ENCODE data around the gene KCNK3.

Gene KCNK3

DNA sequence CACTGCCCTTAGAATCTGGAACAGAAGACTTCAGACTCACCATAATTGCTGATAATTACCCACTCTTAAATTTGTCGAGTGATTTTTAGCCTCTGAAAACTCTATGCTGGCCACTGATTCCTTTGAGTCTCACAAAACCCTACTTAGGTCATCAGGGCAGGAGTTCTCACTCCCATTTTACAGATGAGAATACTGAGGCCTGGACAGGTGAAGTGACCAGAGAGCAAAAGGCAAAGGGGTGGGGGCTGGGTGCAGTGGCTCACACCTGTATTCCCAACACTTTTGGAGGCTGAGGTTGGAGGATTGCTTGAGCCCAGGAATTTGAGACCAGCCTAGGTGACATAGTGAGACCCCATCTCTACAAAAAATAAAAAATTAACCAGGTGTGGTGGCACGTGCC lies 36.8 kb downstream of the KCNK3 start:
- Histone ChIP-seq H3K9ac (ENCODE audit: low read length) (no peak overlapping the region), H3K4me3 (ENCODE audit: low read length) (no peak overlapping the region), H3K9me3 (ENCODE audit: control insufficient read depth, low read depth, low read length) (no peaks in the 10 kb centered on the region), H3K4me1 (ENCODE audit: control insufficient read depth, low read depth, low read length) (no peaks in the 10 kb centered on the region), H3K36me3 (ENCODE audit: control insufficient read depth, low read depth, low read length) (no peaks in the 10 kb centered on the region), H3K27me3 (ENCODE audit: control insufficient read depth, insufficient read depth, low read length) (no peaks in the 10 kb centered on the region), H3K27ac (ENCODE audit: low read length) (no peak overlapping the region)

- H3K4me1 ChIP-seq (ENCODE audit: control insufficient read depth, low read depth, low read length) = no peaks in the 10 kb centered on the region
- no peaks in the 10 kb centered on the region for H3K9me3 ChIP-seq (ENCODE audit: control insufficient read depth, low read depth, low read length)
- no peak overlapping the region for H3K27ac ChIP-seq (ENCODE audit: low read length)
- H3K9ac ChIP-seq (ENCODE audit: low read length) = no peak overlapping the region
- H3K4me3 ChIP-seq (ENCODE audit: low read length) = no peak overlapping the region
- H3K36me3 ChIP-seq (ENCODE audit: control insufficient read depth, low read depth, low read length) = no peaks in the 10 kb centered on the region
- H3K27me3 ChIP-seq (ENCODE audit: control insufficient read depth, insufficient read depth, low read length) = no peaks in the 10 kb centered on the region
Observed at GRCh38 chr2:26730549-26731344, 38.2 kb downstream of the KCNK3 start.

DNA sequence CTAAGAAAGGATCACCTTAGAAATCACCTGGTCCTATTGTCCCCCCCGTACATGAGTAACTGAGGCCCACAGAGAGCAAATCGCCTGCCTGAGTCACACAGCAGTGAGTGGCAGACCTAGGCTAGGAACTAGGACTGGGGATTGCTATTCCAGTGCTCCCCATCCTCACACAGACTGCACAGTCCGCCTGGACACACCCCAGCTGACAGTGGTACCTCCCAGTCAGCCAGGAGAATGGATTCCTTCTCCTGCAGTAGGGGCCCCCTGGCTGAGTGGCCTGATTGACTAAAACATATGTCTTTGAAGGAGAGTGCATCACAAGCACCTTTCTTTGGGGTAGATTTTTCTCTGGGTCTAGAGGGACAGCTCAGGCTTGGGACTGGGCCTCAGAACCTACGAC lies 39.2 kb downstream of the KCNK3 start:
- Histone ChIP-seq H3K9me3 (ENCODE audit: control insufficient read depth, low read depth, low read length) (no peaks in the 10 kb centered on the region), H3K4me1 (ENCODE audit: control insufficient read depth, low read depth, low read length) (no peaks in the 10 kb centered on the region), H3K36me3 (ENCODE audit: control insufficient read depth, low read depth, low read length) (no peaks in the 10 kb centered on the region), H3K9ac (ENCODE audit: low read length) (no peak overlapping the region), H3K27ac (ENCODE audit: low read length) (no peak overlapping the region), H3K27me3 (ENCODE audit: control insufficient read depth, insufficient read depth, low read length) (no peaks in the 10 kb centered on the region), H3K4me3 (ENCODE audit: low read length) (no peak overlapping the region)

- no peak overlapping the region for H3K27ac ChIP-seq (ENCODE audit: low read length)
- H3K9me3 ChIP-seq (ENCODE audit: control insufficient read depth, low read depth, low read length) = no peaks in the 10 kb centered on the region
- no peak overlapping the region for H3K4me3 ChIP-seq (ENCODE audit: low read length)
- H3K27me3 ChIP-seq (ENCODE audit: control insufficient read depth, insufficient read depth, low read length) = no peaks in the 10 kb centered on the region
- no peak overlapping the region for H3K9ac ChIP-seq (ENCODE audit: low read length)
- no peaks in the 10 kb centered on the region for H3K36me3 ChIP-seq (ENCODE audit: control insufficient read depth, low read depth, low read length)
- H3K4me1 ChIP-seq (ENCODE audit: control insufficient read depth, low read depth, low read length) = no peaks in the 10 kb centered on the region
Observed at GRCh38 chr2:26732446-26732845, 39.9 kb downstream of the KCNK3 start.

DNA sequence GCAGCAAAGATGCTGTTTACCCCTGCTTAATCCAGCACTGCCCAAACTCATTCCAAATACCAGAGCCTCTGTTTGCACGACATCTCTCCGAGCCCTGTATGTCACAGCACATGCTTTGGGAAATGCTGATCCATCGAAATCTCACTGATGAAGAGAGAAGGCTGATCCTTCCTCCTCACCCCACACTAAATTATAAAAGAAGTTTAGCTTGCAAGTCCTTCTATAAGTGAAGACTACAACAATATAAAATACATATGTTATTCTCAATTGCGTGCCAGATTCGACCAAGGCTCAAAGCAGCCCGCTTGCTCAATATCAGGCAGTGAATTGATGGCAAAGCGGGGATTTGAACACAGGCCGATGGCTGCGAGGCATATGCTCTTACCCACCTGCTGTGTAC lies 40.9 kb downstream of the KCNK3 start:
- no peaks in the 10 kb centered on the region for H3K27me3 ChIP-seq (ENCODE audit: control insufficient read depth, insufficient read depth, low read length)

DNA sequence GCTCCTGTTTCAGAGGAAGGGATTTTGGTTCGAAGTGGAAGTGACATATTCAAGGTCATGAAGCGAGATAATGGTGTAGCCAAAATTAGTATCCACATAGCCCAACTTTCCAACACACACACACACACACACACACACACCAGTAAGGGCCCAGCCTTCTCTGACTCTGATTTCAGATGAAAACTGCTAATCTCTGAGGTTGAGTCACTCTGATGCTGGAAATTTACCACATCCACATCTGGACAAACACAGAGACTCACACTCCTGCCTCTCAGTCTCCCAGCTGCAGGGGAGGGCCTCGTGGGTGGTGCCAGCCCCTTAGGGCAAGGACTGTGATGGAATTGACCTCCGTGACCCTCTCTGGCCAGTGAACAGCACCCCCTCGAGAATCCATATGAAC lies 42.6 kb downstream of the KCNK3 start:
- Histone ChIP-seq H3K27ac (ENCODE audit: low read length) (no peak overlapping the region), H3K27me3 (ENCODE audit: control insufficient read depth, insufficient read depth, low read length) (no peaks in the 10 kb centered on the region), H3K9me3 (ENCODE audit: control insufficient read depth, low read depth, low read length) (no peaks in the 10 kb centered on the region), H3K4me1 (ENCODE audit: control insufficient read depth, low read depth, low read length) (no peaks in the 10 kb centered on the region), H3K36me3 (ENCODE audit: control insufficient read depth, low read depth, low read length) (no peaks in the 10 kb centered on the region), H3K9ac (ENCODE audit: low read length) (no peak overlapping the region), H3K4me3 (ENCODE audit: low read length) (no peak overlapping the region)

More for the DNA sequence above, 40.9 kb downstream of the KCNK3 start:
- Histone ChIP-seq H3K9ac (ENCODE audit: low read length) (no peak overlapping the region), H3K36me3 (ENCODE audit: control insufficient read depth, low read depth, low read length) (no peaks in the 10 kb centered on the region), H3K9me3 (ENCODE audit: control insufficient read depth, low read depth, low read length) (no peaks in the 10 kb centered on the region), H3K27ac (ENCODE audit: low read length) (no peak overlapping the region), H3K4me1 (ENCODE audit: control insufficient read depth, low read depth, low read length) (no peaks in the 10 kb centered on the region), H3K4me3 (ENCODE audit: low read length) (no peak overlapping the region)

DNA sequence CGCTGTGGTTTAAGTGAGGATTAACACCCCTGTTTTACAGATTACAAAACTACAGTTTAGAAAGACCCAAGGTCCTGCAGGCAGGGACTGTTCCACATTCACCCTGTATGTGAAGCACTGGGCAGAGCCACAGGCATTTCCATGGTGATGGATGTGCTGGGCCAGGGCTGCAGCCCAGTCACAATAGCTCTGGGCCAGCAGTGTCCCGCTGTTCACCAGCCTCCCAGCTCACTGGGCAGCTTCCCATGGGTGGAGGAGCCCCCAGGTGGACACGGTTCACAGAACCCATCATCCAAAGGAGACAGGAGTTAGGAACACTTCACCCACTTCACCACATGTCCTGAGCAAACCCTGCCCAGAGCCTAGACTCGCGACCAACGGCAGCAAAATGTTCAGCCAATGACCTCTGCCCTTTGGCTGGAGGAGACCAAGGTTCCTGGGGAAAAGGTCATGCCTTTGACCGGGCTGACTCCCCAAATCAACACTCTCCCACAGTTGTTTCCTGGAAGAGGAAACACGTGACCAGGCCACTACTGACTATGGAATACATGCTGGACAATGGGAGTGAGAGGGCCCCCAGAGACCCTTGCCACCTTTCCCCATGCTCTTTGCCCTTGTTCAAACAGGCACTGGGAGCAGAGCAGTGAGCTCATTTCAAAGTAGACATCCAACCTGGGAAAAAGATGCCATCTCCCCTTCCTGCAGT lies 43.5 kb downstream of the KCNK3 start:
- no peaks in the 10 kb centered on the region for H3K36me3 ChIP-seq (ENCODE audit: control insufficient read depth, low read depth, low read length)
- H3K27ac ChIP-seq (ENCODE audit: low read length) = no peak overlapping the region
- H3K4me1 ChIP-seq (ENCODE audit: control insufficient read depth, low read depth, low read length) = no peaks in the 10 kb centered on the region

DNA sequence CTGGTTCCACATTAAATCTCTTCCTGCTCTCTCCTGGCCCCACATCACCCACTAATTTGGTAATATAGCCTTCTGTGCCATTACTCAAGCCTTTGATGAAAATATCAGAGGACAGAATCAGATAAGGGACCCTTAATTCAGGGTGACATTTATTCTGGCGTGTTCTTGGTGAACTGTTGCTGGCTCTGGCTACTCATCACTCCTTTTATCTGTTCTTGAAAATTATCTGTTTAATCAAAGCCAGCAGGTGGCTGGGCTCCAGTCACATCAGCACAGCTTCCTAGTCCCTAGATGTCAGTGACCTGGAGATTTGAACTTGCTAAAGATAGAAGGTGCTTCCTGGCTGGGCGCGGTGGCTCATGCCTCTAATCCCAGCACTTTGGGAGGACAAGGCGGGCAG lies 44.7 kb downstream of the KCNK3 start:
- Histone ChIP-seq H3K27ac (ENCODE audit: low read length) (no peak overlapping the region), H3K9me3 (ENCODE audit: control insufficient read depth, low read depth, low read length) (no peaks in the 10 kb centered on the region), H3K36me3 (ENCODE audit: control insufficient read depth, low read depth, low read length) (no peaks in the 10 kb centered on the region), H3K9ac (ENCODE audit: low read length) (no peak overlapping the region), H3K27me3 (ENCODE audit: control insufficient read depth, insufficient read depth, low read length) (no peaks in the 10 kb centered on the region), H3K4me3 (ENCODE audit: low read length) (no peak overlapping the region), H3K4me1 (ENCODE audit: control insufficient read depth, low read depth, low read length) (no peaks in the 10 kb centered on the region)

More for the DNA sequence above, 43.5 kb downstream of the KCNK3 start:
- Histone ChIP-seq H3K27me3 (ENCODE audit: control insufficient read depth, insufficient read depth, low read length) (no peaks in the 10 kb centered on the region), H3K4me3 (ENCODE audit: low read length) (no peak overlapping the region), H3K9me3 (ENCODE audit: control insufficient read depth, low read depth, low read length) (no peaks in the 10 kb centered on the region), H3K9ac (ENCODE audit: low read length) (no peak overlapping the region)

- H3K9ac ChIP-seq (ENCODE audit: low read length) = no peak overlapping the region
- no peak overlapping the region for H3K27ac ChIP-seq (ENCODE audit: low read length)
- no peaks in the 10 kb centered on the region for H3K4me1 ChIP-seq (ENCODE audit: control insufficient read depth, low read depth, low read length)
- no peaks in the 10 kb centered on the region for H3K36me3 ChIP-seq (ENCODE audit: control insufficient read depth, low read depth, low read length)
- H3K4me3 ChIP-seq (ENCODE audit: low read length) = no peak overlapping the region
- no peaks in the 10 kb centered on the region for H3K27me3 ChIP-seq (ENCODE audit: control insufficient read depth, insufficient read depth, low read length)
- no peaks in the 10 kb centered on the region for H3K9me3 ChIP-seq (ENCODE audit: control insufficient read depth, low read depth, low read length)
Observed at GRCh38 chr2:26738481-26738880, 46.0 kb downstream of the KCNK3 start.

- Histone ChIP-seq H3K36me3 (ENCODE audit: control insufficient read depth, low read depth, low read length) (no peaks in the 10 kb centered on the region), H3K9ac (ENCODE audit: low read length) (no peak overlapping the region), H3K4me3 (ENCODE audit: low read length) (no peak overlapping the region), H3K4me1 (ENCODE audit: control insufficient read depth, low read depth, low read length) (no peaks in the 10 kb centered on the region), H3K27me3 (ENCODE audit: control insufficient read depth, insufficient read depth, low read length) (no peaks in the 10 kb centered on the region), H3K27ac (ENCODE audit: low read length) (no peak overlapping the region), H3K9me3 (ENCODE audit: control insufficient read depth, low read depth, low read length) (no peaks in the 10 kb centered on the region)
Observed at GRCh38 chr2:26739514-26739913, 47.0 kb downstream of the KCNK3 start.

GRCh38 chr2:26740346-26740745 lies 47.8 kb downstream of the KCNK3 start:
- Histone ChIP-seq H3K27ac (ENCODE audit: low read length) (no peak overlapping the region), H3K4me1 (ENCODE audit: control insufficient read depth, low read depth, low read length) (no peaks in the 10 kb centered on the region), H3K4me3 (ENCODE audit: low read length) (no peak overlapping the region), H3K36me3 (ENCODE audit: control insufficient read depth, low read depth, low read length) (no peaks in the 10 kb centered on the region), H3K9me3 (ENCODE audit: control insufficient read depth, low read depth, low read length) (no peaks in the 10 kb centered on the region), H3K27me3 (ENCODE audit: control insufficient read depth, insufficient read depth, low read length) (no peaks in the 10 kb centered on the region), H3K9ac (ENCODE audit: low read length) (no peak overlapping the region)

DNA sequence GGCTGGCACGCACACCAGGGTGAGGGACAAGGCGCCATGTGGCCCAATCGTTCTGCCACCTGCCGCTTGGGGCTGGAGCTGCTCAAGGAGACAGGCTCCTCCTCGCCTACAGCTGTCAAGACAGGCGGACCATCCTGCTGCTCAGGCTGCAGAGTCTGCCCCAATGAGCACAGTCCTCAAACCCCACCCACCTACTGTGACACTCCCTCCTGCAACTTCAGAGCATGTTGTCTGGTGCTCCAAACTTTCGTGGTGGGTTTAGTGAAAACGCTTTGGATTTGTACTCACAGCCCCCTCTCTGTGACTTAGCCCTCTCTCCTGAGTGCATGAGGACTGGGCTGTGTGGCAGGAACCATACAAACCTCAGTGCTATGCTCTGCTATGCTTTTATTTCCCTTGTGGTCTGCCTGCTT lies 48.4 kb downstream of the KCNK3 start:
- Histone ChIP-seq H3K27ac (ENCODE audit: low read length) (no peak overlapping the region), H3K4me3 (ENCODE audit: low read length) (no peak overlapping the region), H3K27me3 (ENCODE audit: control insufficient read depth, insufficient read depth, low read length) (no peaks in the 10 kb centered on the region), H3K9ac (ENCODE audit: low read length) (no peak overlapping the region), H3K9me3 (ENCODE audit: control insufficient read depth, low read depth, low read length) (no peaks in the 10 kb centered on the region), H3K4me1 (ENCODE audit: control insufficient read depth, low read depth, low read length) (no peaks in the 10 kb centered on the region), H3K36me3 (ENCODE audit: control insufficient read depth, low read depth, low read length) (no peaks in the 10 kb centered on the region)

All from iPS-18a (cell line).